ENCODE results near the gene RNMT.
"Not testable (repeated sequence)": the region's sequence is repeated elsewhere in the genome, so short reads cannot be mapped to it uniquely, and the experiment has no call there.

The RNMT gene

GRCh38 chr18:13745696-13746095 lies 19.2 kb downstream of the RNMT start:
- DNase-seq = no peak

GRCh38 chr18:13746633-13747032 lies 20.2 kb downstream of the RNMT start:
- DNase-seq = no peak

- DNase-seq = not testable (repeated sequence)
These were observed 25.1 kb downstream of the RNMT start for GRCh38 chr18:13751599-13751998.

GRCh38 chr18:13756261-13756660 lies 29.8 kb downstream of the RNMT start:
- no peak for DNase-seq

- no peak for DNase-seq
These were observed 30.2 kb downstream of the RNMT start for GRCh38 chr18:13756671-13757070.

GRCh38 chr18:13758622-13759021 lies 32.1 kb downstream of the RNMT start:
- DNase-seq = no peak

GRCh38 chr18:13760047-13760446 lies 33.6 kb downstream of the RNMT start:
- DNase-seq = no peak

- no peak for DNase-seq
These were observed 36.4 kb downstream of the RNMT start for GRCh38 chr18:13762690-13763439.

- no peak for DNase-seq
These were observed 48.6 kb downstream of the RNMT start for GRCh38 chr18:13775058-13775457.

- DNase-seq = no peak
These were observed 64.7 kb downstream of the RNMT start for GRCh38 chr18:13791181-13791580.

- no peak for DNase-seq
These were observed 67.3 kb downstream of the RNMT start for GRCh38 chr18:13793819-13794218.

- no peak for DNase-seq
These were observed 70.0 kb downstream of the RNMT start for GRCh38 chr18:13796515-13796914.

- DNase-seq = no peak
These were observed 70.7 kb downstream of the RNMT start for GRCh38 chr18:13797157-13797611.

- DNase-seq = no peak
These were observed 72.9 kb downstream of the RNMT start for GRCh38 chr18:13799396-13799795.

GRCh38 chr18:13800505-13801259 lies 74.2 kb downstream of the RNMT start:
- DNase-seq = peak; percentile 46

GRCh38 chr18:13801260-13801601 lies 74.8 kb downstream of the RNMT start:
- DNase-seq = no peak

- DNase-seq = no peak
These were observed 77.8 kb downstream of the RNMT start for GRCh38 chr18:13804305-13804704.

- DNase-seq = no peak
These were observed 82.0 kb downstream of the RNMT start for GRCh38 chr18:13808294-13809042.

- no peak for DNase-seq
These were observed 82.6 kb downstream of the RNMT start for GRCh38 chr18:13809043-13809430.

GRCh38 chr18:13809531-13810255 lies 83.2 kb downstream of the RNMT start:
- DNase-seq = no peak

- DNase-seq = no peak
These were observed 84.5 kb downstream of the RNMT start for GRCh38 chr18:13810950-13811485.

GRCh38 chr18:13811993-13812392 lies 85.5 kb downstream of the RNMT start:
- no peak for DNase-seq

Data from NCI-H1105 treated with DMSO at 0.1 percent for 48 hours (cell line).